DOHH2 (cell line): ENCODE measurements around the gene ROGDI.

Experiments used
- H3F3A ChIP-seq: fragments of 200-600 bp; sonication (generic), shearing (Covaris generic); 2 replicates; pipeline ENCODE4 v1.6.0; 2016; ENCODE audit warnings: antibody characterized with exemption, mild to moderate bottlenecking; ENCODE audit not compliant: control insufficient read depth, insufficient read depth
- H3K27ac ChIP-seq: fragments of 200-600 bp; sonication (generic); 2 replicates; pipeline ENCODE4 v1.5.1; 2014; ENCODE audit warnings: low read depth, mild to moderate bottlenecking, low read length, moderate library complexity
- H3K27me3 ChIP-seq: fragments of 200-600 bp; sonication (generic); 2 replicates; pipeline ENCODE4 v1.6.1; 2014; ENCODE audit warnings: mild to moderate bottlenecking, low read length, mixed read lengths; ENCODE audit not compliant: control insufficient read depth
- H3K36me3 ChIP-seq: fragments of 200-600 bp; sonication (generic); 2 replicates; pipeline ENCODE4 v1.6.1; 2014; ENCODE audit warnings: mild to moderate bottlenecking, low read length, moderate library complexity, mixed read lengths; ENCODE audit not compliant: control insufficient read depth
- H3K4me1 ChIP-seq: fragments of 200-600 bp; sonication (generic); 2 replicates; pipeline ENCODE4 v1.6.1; 2014; ENCODE audit warnings: mild to moderate bottlenecking, low read length, mixed read lengths; ENCODE audit not compliant: control insufficient read depth
- H3K4me2 ChIP-seq: fragments of 200-600 bp; sonication (generic); 2 replicates; pipeline ENCODE4 v1.6.0; 2014; ENCODE audit warnings: mild to moderate bottlenecking, low read length, moderate library complexity
- H3K4me3 ChIP-seq: fragments of 200-600 bp; sonication (generic); 2 replicates; pipeline ENCODE4 v1.5.1; 2014; ENCODE audit warnings: mild to moderate bottlenecking, low read length, mixed read lengths
- H3K79me2 ChIP-seq: fragments of 200-600 bp; sonication (generic); 2 replicates; pipeline ENCODE4 v1.6.1; 2014; ENCODE audit warnings: mild to moderate bottlenecking, low read length, mixed read lengths; ENCODE audit not compliant: control insufficient read depth
- H3K9me2 ChIP-seq: fragments of 200-600 bp; sonication (generic); replicated peaks from 2 replicates; pipeline ENCODE4 v1.6.1; 2014; ENCODE audit warnings: mild to moderate bottlenecking, low read length, mixed read lengths; ENCODE audit not compliant: control insufficient read depth
- H3K9me3 ChIP-seq: fragments of 200-600 bp; sonication (generic); 2 replicates; pipeline ENCODE4 v1.6.1; 2014; ENCODE audit warnings: antibody characterized with exemption, low read length, mixed read lengths; ENCODE audit not compliant: control insufficient read depth, insufficient read depth
- H4K20me1 ChIP-seq: fragments of 200-600 bp; sonication (generic); 2 replicates; pipeline ENCODE4 v1.6.0; 2014; ENCODE audit warnings: low read depth, mild to moderate bottlenecking, antibody characterized with exemption, low read length, moderate library complexity; ENCODE audit not compliant: control insufficient read depth, insufficient read depth
- EZH2phosphoT487 ChIP-seq: fragments of 200-600 bp; sonication (generic); IDR thresholded peaks from 2 replicates; pipeline ENCODE4 v1.6.1; 2017; ENCODE audit warnings: borderline replicate concordance, mild to moderate bottlenecking, antibody characterized with exemption, low read length, moderate library complexity, mixed read lengths
- TF ChIP-seq, protein P1 (sequence below): fragments of 200-600 bp; sonication (generic); IDR thresholded peaks from one replicate; pipeline ENCODE4 v1.5.1; 2014; ENCODE audit warnings: antibody characterized with exemption, mild to moderate bottlenecking, low read depth, low read length; ENCODE audit not compliant: poor library complexity, severe bottlenecking

ROGDI gene

DNA sequence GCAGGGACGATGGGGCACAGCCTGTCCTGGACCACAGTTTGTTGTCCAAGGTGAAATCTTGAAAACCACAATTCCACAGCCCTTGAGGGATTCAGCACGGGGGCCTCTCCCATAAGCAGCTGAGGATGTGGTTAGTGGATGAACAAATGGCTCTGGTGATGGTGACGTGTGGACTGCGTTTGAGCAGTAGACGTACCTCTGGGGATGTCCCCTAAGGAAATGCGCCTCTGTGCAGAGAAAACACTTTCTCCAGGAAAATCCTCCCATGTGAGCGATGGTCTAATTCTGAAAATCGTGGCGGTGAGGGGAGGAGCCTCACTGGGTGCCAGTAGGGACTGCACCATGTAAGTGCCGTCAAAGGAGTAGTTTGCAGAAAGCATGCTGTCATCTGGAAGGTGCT, 11.6 kb downstream of the ROGDI start:
- no peak overlapping the region for H3K4me3 ChIP-seq
- H3F3A ChIP-seq, result no peaks in the 10 kb centered on the region
- H3K4me2 ChIP-seq, result no peak overlapping the region
- no peaks in the 10 kb centered on the region for H3K27me3 ChIP-seq
- no peaks in the 10 kb centered on the region for H3K4me1 ChIP-seq
- no peaks in the 10 kb centered on the region for H4K20me1 ChIP-seq
- H3K27ac ChIP-seq, result no peak overlapping the region
- H3K9me3 ChIP-seq, result no peaks in the 10 kb centered on the region
- H3K36me3 ChIP-seq, result no peaks in the 10 kb centered on the region
- H3K79me2 ChIP-seq, result no peaks in the 10 kb centered on the region
- no peaks in the 10 kb centered on the region for H3K9me2 ChIP-seq
- TF ChIP-seq EZH2phosphoT487, result no peak
- TF ChIP-seq, protein P1, sequence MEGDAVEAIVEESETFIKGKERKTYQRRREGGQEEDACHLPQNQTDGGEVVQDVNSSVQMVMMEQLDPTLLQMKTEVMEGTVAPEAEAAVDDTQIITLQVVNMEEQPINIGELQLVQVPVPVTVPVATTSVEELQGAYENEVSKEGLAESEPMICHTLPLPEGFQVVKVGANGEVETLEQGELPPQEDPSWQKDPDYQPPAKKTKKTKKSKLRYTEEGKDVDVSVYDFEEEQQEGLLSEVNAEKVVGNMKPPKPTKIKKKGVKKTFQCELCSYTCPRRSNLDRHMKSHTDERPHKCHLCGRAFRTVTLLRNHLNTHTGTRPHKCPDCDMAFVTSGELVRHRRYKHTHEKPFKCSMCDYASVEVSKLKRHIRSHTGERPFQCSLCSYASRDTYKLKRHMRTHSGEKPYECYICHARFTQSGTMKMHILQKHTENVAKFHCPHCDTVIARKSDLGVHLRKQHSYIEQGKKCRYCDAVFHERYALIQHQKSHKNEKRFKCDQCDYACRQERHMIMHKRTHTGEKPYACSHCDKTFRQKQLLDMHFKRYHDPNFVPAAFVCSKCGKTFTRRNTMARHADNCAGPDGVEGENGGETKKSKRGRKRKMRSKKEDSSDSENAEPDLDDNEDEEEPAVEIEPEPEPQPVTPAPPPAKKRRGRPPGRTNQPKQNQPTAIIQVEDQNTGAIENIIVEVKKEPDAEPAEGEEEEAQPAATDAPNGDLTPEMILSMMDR, result no peak

DNA sequence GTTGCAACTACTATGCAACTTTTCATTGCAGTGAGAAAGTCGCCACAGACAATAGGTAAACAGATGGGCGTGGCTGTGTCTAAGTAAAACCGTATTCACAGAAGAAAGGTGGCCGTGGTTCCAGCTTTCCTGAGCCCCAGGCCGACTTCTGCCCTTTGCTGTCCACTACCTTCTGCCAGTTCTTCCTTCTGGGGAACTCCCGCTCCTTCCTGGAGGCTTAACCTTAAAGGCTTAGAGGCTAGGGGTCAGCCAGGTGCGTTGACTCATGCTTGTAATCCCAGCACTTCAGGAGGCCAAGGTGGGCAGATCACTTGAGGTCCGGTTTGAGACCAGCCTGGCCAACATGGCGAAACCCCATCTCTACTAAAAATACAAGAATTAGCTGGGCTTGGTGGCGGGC, 12.2 kb downstream of the ROGDI start:
- TF ChIP-seq, protein P1, result no peak
- no peak for TF ChIP-seq EZH2phosphoT487
- Histone ChIP-seq H3K4me2 (no peak overlapping the region), H3K4me3 (no peak overlapping the region)

DNA sequence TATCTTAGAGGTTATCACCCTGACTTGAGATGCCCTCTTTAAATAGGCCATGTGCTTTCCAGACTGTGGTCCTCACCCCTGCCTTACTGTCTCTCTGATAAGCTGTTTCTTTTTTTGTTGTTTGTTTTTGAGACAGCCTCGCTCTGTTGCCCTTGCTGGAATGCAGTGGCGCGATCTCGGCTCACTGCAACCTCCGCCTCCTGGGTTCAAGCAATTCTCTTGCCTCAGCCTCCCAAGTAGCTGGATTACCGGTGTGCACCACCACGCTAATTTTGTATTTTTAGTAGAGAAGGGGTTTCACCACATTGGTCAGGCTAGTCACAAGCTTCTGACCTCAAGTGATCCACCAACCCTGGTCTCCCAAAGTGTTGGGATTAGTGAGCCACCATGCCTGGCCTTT, 13.5 kb downstream of the ROGDI start:
- Histone ChIP-seq H3K79me2 (no peaks in the 10 kb centered on the region), H3K4me3 (no peak overlapping the region), H3K4me2 (no peak overlapping the region), H4K20me1 (no peaks in the 10 kb centered on the region), H3K9me2 (no peaks in the 10 kb centered on the region), H3K4me1 (no peaks in the 10 kb centered on the region), H3F3A (no peaks in the 10 kb centered on the region), H3K36me3 (no peaks in the 10 kb centered on the region), H3K27ac (no peak overlapping the region), H3K9me3 (no peaks in the 10 kb centered on the region), H3K27me3 (no peaks in the 10 kb centered on the region)
- TF ChIP-seq EZH2phosphoT487, result no peak
- TF ChIP-seq, protein P1, result no peak

More for the DNA sequence above, 12.2 kb downstream of the ROGDI start:
- Histone ChIP-seq H3K9me3 (no peaks in the 10 kb centered on the region), H4K20me1 (no peaks in the 10 kb centered on the region), H3K79me2 (no peaks in the 10 kb centered on the region), H3K27me3 (no peaks in the 10 kb centered on the region), H3K9me2 (no peaks in the 10 kb centered on the region), H3F3A (no peaks in the 10 kb centered on the region), H3K36me3 (no peaks in the 10 kb centered on the region), H3K4me1 (no peaks in the 10 kb centered on the region), H3K27ac (no peak overlapping the region)

DNA sequence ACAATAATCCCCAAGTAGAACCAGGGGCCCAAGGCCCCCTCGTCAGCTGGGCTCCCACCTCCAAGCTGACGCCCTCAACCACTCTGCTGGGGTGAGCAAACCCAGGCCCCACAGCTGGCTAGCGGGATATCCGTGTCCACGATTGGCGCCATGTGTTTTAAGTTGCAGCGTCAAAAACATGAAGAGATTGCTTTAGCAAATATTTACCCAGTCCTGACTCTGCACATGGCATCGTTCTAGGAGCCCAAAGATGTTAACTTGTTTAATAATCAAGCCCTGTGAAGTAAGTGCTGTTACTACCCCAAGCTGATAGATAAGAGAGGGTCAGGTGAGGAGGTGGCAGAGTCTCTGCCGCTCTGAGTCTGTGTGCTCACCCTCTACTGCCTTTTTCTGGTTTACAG, 13.9 kb downstream of the ROGDI start:
- Histone ChIP-seq H3K27ac (no peak overlapping the region), H3K4me3 (no peak overlapping the region), H3K9me3 (no peaks in the 10 kb centered on the region), H3F3A (no peaks in the 10 kb centered on the region), H3K9me2 (no peaks in the 10 kb centered on the region), H3K4me2 (no peak overlapping the region), H3K4me1 (no peaks in the 10 kb centered on the region), H3K27me3 (no peaks in the 10 kb centered on the region), H3K79me2 (no peaks in the 10 kb centered on the region), H4K20me1 (no peaks in the 10 kb centered on the region), H3K36me3 (no peaks in the 10 kb centered on the region)
- TF ChIP-seq EZH2phosphoT487, result no peak
- TF ChIP-seq, protein P1, result no peak
